HFFc6 (cell line): ENCODE measurements around the gene IL10RA. TPM values are rescaled to one million over a fixed set of nuclear protein-coding genes. Genes with fewer than 3 reads are reported as not detected.
"Not testable (repeated sequence)": the region's sequence is repeated elsewhere in the genome, so short reads cannot be mapped to it uniquely, and the experiment has no call there.

Source experiments
- DNase-seq: peaks from one replicate; pipeline ENCODE4 v3.0.0-alpha.2; 2018
- H3K27ac Mint-ChIP-seq: 2 replicates; pipeline ENCODE4 v1.8.0; 2020; ENCODE audit warnings: mild to moderate bottlenecking, mixed read lengths
- H3K27me3 Mint-ChIP-seq: 2 replicates; pipeline ENCODE4 v1.8.0; 2021; ENCODE audit warnings: mild to moderate bottlenecking, moderate library complexity, mixed read lengths; ENCODE audit not compliant: insufficient read depth
- H3K36me3 Mint-ChIP-seq: 2 replicates; pipeline ENCODE4 v1.8.0; 2021; ENCODE audit warnings: low read depth, mixed read lengths
- H3K4me1 Mint-ChIP-seq: 2 replicates; pipeline ENCODE4 v1.8.0; 2020; ENCODE audit warnings: low read depth, mixed read lengths
- H3K4me3 Mint-ChIP-seq: 2 replicates; pipeline ENCODE4 v1.8.0; 2020; ENCODE audit warnings: mild to moderate bottlenecking, moderate library complexity, mixed read lengths
- H3K9me3 Mint-ChIP-seq: 2 replicates; pipeline ENCODE4 v1.8.0; 2020; ENCODE audit warnings: mild to moderate bottlenecking, mixed read lengths
- CTCF ChIP-seq: fragments of 200-600 bp; sonication (generic); IDR thresholded peaks from 2 replicates; pipeline ENCODE4 v1.5.0; 2021; ENCODE audit warnings: antibody characterized with exemption, mild to moderate bottlenecking
- total RNA-seq, 6 experiments: library from RNA; stranded (reverse); fragmentation: NEBNext Ultra II Directional; extraction: Animal tissue kit (Norgen Biotek cat#: 25700); gene quantifications; 2 replicates in 1 of 6; 3 replicates in 5 of 6; pipeline ENCODE4 v1.2.3, GENCODE V29; 2021

Gene IL10RA
- total RNA-seq, 6 experiments from 2014 or later = not detected

- Mint-ChIP-seq H3K4me3 (no peak overlapping the region), H3K4me1 (peaks cover 10% of the 10 kb centered on the region), H3K9me3 (no peaks in the 10 kb centered on the region; the same call in 1 of the 2 replicates), H3K27me3 (peaks cover 26% of the 10 kb centered on the region), H3K27ac (no peak overlapping the region), H3K36me3 (no peaks in the 10 kb centered on the region)
- no peak for DNase-seq
- TF ChIP-seq CTCF = no peak
Measured at GRCh38 chr11:117944554-117944953, 41.6 kb upstream of the IL10RA start.

- no peak overlapping the region for H3K27ac Mint-ChIP-seq
- no peaks in the 10 kb centered on the region; the same call in 1 of the 2 replicates for H3K9me3 Mint-ChIP-seq
- peaks cover 31% of the 10 kb centered on the region for H3K27me3 Mint-ChIP-seq
- no peak overlapping the region for H3K4me3 Mint-ChIP-seq
- H3K4me1 Mint-ChIP-seq = peaks cover 10% of the 10 kb centered on the region
- no peak for DNase-seq
- TF ChIP-seq CTCF = peak; percentile 30
- H3K36me3 Mint-ChIP-seq = no peaks in the 10 kb centered on the region
Measured at GRCh38 chr11:117945047-117945810, 41.0 kb upstream of the IL10RA start.

- peaks cover 42% of the 10 kb centered on the region for H3K27me3 Mint-ChIP-seq
- TF ChIP-seq CTCF = no peak
- H3K27ac Mint-ChIP-seq = 0 out of 2 replicates have a peak overlapping the region, but pooled peaks have one; percentile 11
- H3K36me3 Mint-ChIP-seq = no peaks in the 10 kb centered on the region
- no peak for DNase-seq
- H3K4me3 Mint-ChIP-seq = no peak overlapping the region
- H3K9me3 Mint-ChIP-seq = no peaks in the 10 kb centered on the region; the same call in 1 of the 2 replicates
- peaks cover 10% of the 10 kb centered on the region for H3K4me1 Mint-ChIP-seq
Measured at GRCh38 chr11:117946156-117946841, 39.9 kb upstream of the IL10RA start.

GRCh38 chr11:117946842-117947526, 39.2 kb upstream of the IL10RA start:
- Mint-ChIP-seq H3K27ac (0 out of 2 replicates have a peak overlapping the region, but pooled peaks have one; percentile 11), H3K4me1 (peaks cover 10% of the 10 kb centered on the region), H3K27me3 (peaks cover 42% of the 10 kb centered on the region), H3K4me3 (no peak overlapping the region), H3K36me3 (no peaks in the 10 kb centered on the region), H3K9me3 (no peaks in the 10 kb centered on the region; the same call in 1 of the 2 replicates)
- peak; percentile 99 for TF ChIP-seq CTCF
- peak; percentile 90 for DNase-seq

- peaks cover 44% of the 10 kb centered on the region for H3K27me3 Mint-ChIP-seq
- H3K27ac Mint-ChIP-seq, H3K4me1 Mint-ChIP-seq, H3K4me3 Mint-ChIP-seq, H3K36me3 Mint-ChIP-seq, DNase-seq, H3K9me3 Mint-ChIP-seq: not testable (repeated sequence)
Measured at GRCh38 chr11:117947751-117948150, 38.4 kb upstream of the IL10RA start.

- not testable (repeated sequence) for H3K4me1 Mint-ChIP-seq
Measured at GRCh38 chr11:117948466-117948865, 37.7 kb upstream of the IL10RA start.

More at GRCh38 chr11:117948466-117948865, 37.7 kb upstream of the IL10RA start:
- not testable (repeated sequence) for H3K9me3 Mint-ChIP-seq, H3K36me3 Mint-ChIP-seq, H3K27ac Mint-ChIP-seq, H3K4me3 Mint-ChIP-seq, DNase-seq
- peaks cover 46% of the 10 kb centered on the region for H3K27me3 Mint-ChIP-seq
